HG03432 (cell line): Measurements from ENCODE around the gene CCDC167.

ENCODE experiments used
- ATAC-seq: cut with Tn5 transposase; IDR thresholded peaks from one replicate; pipeline ENCODE4 v1.9.1; 2021; ENCODE audit warnings: mild to moderate bottlenecking, moderate library complexity; ENCODE audit not compliant: unreplicated experiment

Gene CCDC167

GRCh38 chr6:37435373-37435772, 64.3 kb downstream of the CCDC167 start:
- no peak for ATAC-seq

- peak; percentile 38 for ATAC-seq
Observed at GRCh38 chr6:37433657-37434271, 65.9 kb downstream of the CCDC167 start.
